T47D (cell line): ENCODE data around the gene EIF3L.

ENCODE experiments used
- DNase-seq, 2 experiments: peaks; one replicate each; pipeline versions ENCODE4 v3.0.0 to v3.0.0-alpha.2; 2011 to 2012; ENCODE audit warnings: low read depth in 1 of 2, low spot score in 1 of 2
- JUND ChIP-seq: IDR thresholded peaks from 2 replicates; pipeline ENCODE4 v1.6.1; 2012; ENCODE audit warnings: low read depth
- in situ Hi-C: cut with HindIII; loops from 2 replicates; pipeline ENCODE4 v1.10.0; 2016; ENCODE audit warnings: low sequenced_read_pairs, low pct_unique_long_range_greater_than_20kb

Gene EIF3L

DNA sequence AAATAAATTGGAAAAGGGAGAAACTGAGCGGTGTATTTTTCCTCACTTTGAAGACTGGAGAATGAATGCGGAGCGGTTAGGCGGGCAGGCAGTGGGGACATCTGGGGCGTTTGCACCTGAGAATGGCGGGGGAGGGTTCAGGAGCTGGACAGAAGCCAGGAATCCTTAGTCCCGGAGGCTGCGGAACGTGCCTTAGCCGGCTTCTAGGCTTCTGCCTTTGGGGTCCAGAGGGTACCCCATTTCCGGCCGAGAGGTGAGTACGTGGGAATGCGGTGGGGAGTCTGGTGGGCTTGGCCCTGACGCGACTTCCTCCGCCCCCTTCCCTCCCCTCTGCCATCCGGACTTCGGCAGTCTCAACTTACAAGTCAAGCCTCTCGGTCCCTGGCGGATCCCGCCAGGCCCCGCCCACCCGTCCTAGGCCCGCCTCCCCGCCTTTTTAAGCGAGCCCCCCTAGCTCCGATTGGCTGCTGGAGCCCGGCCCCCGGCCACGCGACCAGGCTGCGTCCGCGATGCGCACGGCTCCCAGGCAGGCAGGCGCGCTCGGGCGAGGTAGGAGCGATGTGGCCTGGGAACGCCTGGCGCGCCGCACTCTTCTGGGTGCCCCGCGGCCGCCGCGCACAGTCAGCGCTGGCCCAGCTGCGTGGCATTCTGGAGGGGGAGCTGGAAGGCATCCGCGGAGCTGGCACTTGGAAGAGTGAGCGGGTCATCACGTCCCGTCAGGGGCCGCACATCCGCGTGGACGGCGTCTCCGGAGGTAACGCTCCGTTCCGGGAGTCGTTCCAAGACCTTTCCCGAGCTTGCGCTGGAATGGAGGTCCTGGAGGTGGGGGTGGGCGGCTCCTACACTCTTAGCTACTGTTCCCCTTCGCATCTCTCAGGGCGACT, 41.6 kb upstream of the EIF3L start, which contains the start of gene GCAT:
Gene GCAT, plus strand, starts transcription at position 525 of the 884 bp plus-strand sequence. Its CDS starts 34 bp downstream, at position 559.
- in situ Hi-C loops, result no loop called here
- no peak for TF ChIP-seq JUND
- peak; percentile 91 to 96 for DNase-seq

DNA sequence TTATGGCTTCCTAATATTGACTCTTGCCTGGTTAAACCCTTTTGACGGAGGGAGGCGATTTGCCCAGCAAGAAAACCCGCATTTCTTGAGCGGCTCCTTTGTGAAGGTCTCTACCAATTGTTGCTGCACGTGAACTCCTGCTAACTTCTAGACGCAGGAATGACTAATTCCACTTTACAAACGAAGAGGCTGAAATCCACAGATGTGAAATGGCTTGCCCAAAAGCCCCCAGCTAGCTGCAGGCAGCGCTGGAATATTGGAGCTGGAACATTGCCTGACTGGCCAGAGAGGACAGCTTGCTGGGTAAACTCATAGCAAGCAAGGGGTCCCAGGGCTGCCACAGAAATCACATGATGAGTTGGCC, 40.9 kb upstream of the EIF3L start:
- DNase-seq, result no peak
- in situ Hi-C loops, result no loop called here
- TF ChIP-seq JUND, result no peak

DNA sequence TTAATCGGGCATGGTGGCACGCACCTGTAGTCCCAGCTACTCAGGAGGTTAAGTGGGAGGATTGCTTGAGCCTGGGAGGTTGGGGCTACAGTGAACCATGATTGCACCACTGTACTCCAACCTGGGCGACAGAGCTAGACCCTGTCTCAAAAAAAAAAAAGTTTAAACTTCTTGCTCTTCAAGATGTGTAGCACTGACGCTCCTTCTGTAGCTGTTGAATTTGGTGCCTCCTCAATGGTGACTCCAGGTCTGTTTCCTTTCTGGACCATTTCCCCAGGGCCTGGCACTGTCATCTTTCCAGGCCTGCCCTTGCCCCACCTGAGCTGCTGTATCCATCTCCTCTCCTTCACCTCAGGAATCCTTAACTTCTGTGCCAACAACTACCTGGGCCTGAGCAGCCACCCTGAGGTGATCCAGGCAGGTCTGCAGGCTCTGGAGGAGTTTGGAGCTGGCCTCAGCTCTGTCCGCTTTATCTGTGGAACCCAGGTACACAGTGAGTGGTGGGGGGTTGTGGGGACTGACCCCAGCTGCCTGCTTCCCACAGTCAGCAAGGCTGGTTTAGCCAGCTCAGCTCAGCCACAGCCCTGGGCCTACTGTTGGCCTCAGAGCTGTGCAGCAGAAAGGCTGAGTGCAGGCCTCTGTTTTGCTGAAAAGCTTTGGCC, 39.4 kb upstream of the EIF3L start:
- no peak for DNase-seq
- TF ChIP-seq JUND, result no peak
- in situ Hi-C loops, result no loop called here

DNA sequence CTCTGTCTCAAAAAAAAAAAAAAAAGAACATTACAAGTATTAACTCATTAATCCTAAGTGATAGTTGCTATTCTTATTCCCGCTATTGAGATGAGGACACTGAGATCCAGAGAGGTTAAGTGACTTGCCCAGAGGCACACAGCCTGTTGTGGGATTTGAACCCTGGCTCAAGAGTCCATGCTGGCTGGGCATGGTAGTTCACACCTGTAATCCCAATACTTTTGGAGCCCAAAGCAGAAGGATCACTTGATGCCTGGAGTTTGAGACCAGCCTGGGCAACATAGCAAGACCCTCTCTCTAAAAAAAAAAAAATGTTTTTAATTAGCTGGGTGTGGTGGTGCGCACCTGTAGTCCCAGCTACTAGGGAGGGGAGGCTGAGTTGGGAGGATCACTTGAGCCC, 37.4 kb upstream of the EIF3L start:
- no peak for DNase-seq
- no peak for TF ChIP-seq JUND
- in situ Hi-C loops, result no loop called here

DNA sequence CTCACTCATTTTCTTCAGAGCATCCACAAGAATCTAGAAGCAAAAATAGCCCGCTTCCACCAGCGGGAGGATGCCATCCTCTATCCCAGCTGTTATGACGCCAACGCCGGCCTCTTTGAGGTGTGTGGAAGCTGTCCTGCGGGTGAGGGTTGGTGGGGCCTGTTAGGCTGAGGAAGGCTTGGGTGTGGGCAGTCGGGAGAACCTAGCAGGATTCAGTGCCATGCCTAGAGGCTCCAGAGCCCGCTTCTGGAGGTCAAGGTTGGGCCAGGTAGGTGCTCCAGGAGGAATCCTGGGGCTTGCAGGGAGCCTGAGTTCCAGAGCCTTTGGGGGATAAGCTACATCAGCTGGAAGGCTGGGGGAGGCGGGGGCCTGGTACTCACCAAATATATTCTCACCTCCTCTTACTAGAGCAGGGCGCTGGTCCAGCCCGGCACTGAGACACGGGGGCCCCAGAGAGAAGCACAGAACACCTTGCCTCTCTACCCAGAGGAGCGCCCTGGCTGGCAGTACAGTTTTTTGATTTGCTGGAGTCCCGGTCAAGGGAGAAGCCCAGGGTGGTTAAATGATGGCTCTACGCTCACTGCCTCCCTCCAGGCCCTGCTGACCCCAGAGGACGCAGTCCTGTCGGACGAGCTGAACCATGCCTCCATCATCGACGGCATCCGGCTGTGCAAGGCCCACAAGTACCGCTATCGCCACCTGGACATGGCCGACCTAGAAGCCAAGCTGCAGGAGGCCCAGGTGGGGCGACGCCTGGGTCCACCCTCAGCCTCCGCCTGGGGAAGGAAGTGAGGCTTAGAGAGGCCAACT, 36.1 kb upstream of the EIF3L start:
- no peak for DNase-seq
- in situ Hi-C loops, result no loop called here
- TF ChIP-seq JUND, result no peak

DNA sequence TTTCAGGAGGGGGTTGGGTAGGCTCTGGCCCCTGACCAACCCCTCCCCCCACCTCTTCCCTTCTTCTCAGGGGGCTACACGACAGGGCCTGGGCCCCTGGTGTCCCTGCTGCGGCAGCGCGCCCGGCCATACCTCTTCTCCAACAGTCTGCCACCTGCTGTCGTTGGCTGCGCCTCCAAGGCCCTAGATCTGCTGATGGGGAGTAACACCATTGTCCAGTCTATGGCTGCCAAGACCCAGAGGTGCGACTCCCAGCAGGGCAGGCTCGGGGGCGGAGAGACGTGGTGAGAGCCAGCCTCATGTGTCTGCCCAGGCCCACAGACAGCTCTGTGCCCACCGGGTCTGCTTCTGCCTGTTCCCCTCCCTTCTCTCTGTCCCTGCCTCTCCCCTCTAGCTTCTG, 33.6 kb upstream of the EIF3L start:
- no peak for DNase-seq
- in situ Hi-C loops, result no loop called here
- no peak for TF ChIP-seq JUND

DNA sequence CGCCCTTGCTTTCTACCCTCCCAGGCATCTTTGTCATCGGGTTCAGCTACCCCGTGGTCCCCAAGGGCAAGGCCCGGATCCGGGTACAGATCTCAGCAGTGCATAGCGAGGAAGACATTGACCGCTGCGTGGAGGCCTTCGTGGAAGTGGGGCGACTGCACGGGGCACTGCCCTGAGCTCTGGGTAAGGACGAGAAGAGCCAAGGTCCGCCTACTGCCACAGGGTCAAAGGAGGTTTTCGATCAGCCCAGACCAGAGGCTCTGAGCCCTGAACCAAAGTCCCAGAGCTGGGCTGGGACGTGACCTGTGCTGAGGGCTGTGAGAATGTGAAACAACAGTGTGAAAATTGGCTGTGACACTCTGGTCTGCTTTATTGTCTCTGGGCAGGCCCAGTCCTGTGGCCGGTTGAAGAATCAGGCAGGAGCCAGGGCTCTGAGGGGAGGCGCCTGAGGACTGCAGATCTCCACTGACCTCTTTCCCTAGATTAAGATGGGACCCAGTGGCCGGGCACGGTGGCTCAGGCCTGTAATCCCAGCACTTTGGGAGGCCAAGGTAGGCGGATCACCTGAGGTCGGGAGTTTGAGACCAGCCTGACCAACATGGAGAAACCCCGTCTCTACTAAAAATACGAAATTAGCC, 32.6 kb upstream of the EIF3L start:
- DNase-seq, result no peak
- no peak for TF ChIP-seq JUND
- in situ Hi-C loops, result no loop called here

DNA sequence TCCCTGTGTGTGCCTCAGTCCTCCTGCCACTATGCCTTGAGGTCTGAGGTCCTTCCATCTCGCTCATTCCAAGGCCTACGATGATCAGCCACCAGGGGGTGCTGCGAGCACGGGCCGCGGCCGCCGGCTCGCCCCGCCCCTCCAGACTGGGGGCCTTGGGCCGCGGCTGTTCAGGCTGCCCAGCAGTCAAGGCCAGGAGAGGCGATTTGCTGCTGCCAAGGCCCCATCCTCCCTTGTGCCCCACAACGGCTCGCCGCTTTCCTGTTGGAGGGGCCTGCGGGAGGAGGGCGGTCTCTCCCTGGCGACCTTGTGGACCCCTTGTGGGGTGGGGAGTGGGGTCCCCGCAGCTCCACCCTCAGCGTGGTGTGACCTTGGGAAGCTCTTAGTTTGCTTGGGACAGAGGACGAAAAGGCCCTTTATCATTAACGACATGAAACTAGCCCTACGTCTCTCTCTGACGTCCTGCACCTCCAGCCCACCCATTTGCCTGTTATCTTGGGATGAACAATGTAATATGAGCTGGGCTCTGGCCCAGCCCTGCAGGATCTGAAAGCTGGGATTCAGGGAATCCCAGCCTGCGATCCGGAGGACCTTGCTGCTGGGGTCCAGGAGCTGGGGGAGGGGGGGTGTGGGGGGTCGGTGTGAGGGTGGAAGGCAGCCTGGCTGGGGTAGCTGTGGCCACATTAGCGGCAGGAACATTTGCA, 31.4 kb upstream of the EIF3L start:
- peak; percentile 64 to 91 for DNase-seq
- no peak for TF ChIP-seq JUND
- in situ Hi-C loops, result no loop called here

DNA sequence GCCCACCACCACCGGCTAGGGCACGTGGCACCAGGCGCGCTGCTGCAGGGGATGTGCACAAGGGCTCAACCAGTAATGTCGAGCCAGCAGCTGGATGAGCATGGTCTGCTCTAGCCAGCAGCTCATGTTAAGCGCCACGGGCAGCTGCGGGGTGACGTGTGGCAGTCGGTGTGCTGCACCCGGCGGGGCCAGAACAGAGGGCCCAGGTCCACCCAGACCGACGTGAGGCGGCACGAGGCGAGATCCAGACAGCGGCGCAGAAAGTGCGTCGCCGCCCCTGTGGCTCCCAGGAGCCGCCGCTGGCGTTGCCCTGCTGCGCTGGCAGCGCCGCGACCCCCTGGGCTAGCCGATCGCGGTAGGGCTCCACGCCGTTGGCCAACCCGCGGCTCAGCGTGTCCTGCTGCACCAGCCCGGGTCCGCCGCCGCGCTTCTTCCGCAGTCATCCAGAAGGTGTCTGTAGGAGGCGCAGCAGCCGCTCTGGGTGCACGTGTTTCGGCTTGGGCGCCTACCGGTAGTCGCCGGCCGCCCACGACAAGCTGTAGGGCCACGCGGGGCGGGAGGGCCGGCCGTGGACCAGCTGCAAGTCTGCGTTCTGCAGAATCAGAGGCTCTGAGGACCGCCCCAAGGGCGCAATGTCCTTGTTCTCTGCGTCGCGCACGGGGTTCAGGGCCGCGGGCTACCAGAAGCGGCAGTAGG, 30.7 kb upstream of the EIF3L start:
- no peak for TF ChIP-seq JUND

DNA sequence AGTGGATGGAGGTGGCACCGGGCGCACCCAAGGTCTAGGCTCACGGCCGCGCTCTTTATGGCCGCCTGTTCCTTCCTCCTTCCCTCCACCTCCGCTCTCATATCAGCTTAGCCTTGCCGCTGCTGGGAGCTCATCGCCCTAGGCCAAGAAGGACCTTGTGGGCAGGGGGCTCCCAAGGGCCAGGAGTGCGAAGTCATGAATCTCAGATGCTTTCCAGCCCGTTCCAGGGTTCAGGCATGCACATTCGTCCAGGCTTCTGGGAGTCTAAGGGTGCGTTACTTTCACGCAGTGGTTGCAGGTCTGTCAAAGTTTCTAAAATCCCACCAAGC, 30.1 kb upstream of the EIF3L start:
- in situ Hi-C loops, result no loop called here
- TF ChIP-seq JUND, result no peak
- no peak for DNase-seq

More for the DNA sequence above, 30.7 kb upstream of the EIF3L start:
- in situ Hi-C loops, result no loop called here
- no peak for DNase-seq

DNA sequence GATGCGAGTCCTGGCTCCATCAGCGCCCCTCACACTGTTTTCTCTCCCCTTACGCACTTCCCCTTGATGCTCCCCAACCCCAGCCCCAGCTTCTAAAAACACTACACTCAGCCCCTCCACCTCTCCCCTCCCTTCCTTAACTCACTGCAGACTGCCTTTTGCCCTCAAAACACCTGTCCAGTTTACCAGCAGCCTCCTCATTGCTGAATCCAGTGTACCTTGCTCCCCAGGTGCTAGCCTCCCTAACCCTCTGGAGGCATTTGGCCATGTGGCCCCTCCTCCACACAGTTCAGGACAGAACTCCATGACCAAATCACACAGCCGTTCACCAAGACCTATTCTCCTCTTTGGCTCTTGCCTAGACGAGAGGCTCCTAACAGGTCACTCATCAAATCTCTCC, 28.9 kb upstream of the EIF3L start:
- in situ Hi-C loops, result no loop called here
- TF ChIP-seq JUND, result no peak
- no peak for DNase-seq
